MV-4-11 (cell line): ENCODE data around the gene TMC1.

Source experiments
- DNase-seq: peaks from one replicate; lab custom pipeline; 2025; lab: John Stamatoyannopoulos, UW

Gene TMC1

GRCh38 chr9:72615931-72616330 is 94.5 kb downstream of the TMC1 start:
- no peak for DNase-seq

- DNase-seq = no peak
Measured at GRCh38 chr9:72618811-72619210, 97.4 kb downstream of the TMC1 start.

GRCh38 chr9:72622186-72622585 is 100.8 kb downstream of the TMC1 start:
- DNase-seq = no peak

- no peak for DNase-seq
Measured at GRCh38 chr9:72623156-72623555, 101.7 kb downstream of the TMC1 start.

- DNase-seq = no peak
Measured at GRCh38 chr9:72627147-72627546, 105.7 kb downstream of the TMC1 start.

GRCh38 chr9:72627956-72628540 is 106.6 kb downstream of the TMC1 start:
- no peak for DNase-seq

- DNase-seq = peak; percentile 30
Measured at GRCh38 chr9:72633966-72634365, 112.6 kb downstream of the TMC1 start.

GRCh38 chr9:72635197-72635596 is 113.8 kb downstream of the TMC1 start:
- DNase-seq = no peak

- no peak for DNase-seq
Measured at GRCh38 chr9:72636621-72637020, 115.2 kb downstream of the TMC1 start.

GRCh38 chr9:72643651-72644050 is 122.2 kb downstream of the TMC1 start:
- no peak for DNase-seq

GRCh38 chr9:72646061-72646460 is 124.7 kb downstream of the TMC1 start:
- no peak for DNase-seq

GRCh38 chr9:72648324-72649126 is 127.1 kb downstream of the TMC1 start:
- peak; percentile 47 for DNase-seq

GRCh38 chr9:72649127-72649442 is 127.7 kb downstream of the TMC1 start:
- no peak for DNase-seq

- DNase-seq = no peak
Measured at GRCh38 chr9:72650206-72650605, 128.8 kb downstream of the TMC1 start.

- DNase-seq = no peak
Measured at GRCh38 chr9:72656021-72656420, 134.6 kb downstream of the TMC1 start.

GRCh38 chr9:72657023-72657422 is 135.6 kb downstream of the TMC1 start:
- DNase-seq = no peak

GRCh38 chr9:72658703-72659102 is 137.3 kb downstream of the TMC1 start:
- DNase-seq = no peak

GRCh38 chr9:72661401-72662135 is 140.2 kb downstream of the TMC1 start:
- no peak for DNase-seq

GRCh38 chr9:72665421-72665820 is 144.0 kb downstream of the TMC1 start:
- DNase-seq = no peak

GRCh38 chr9:72667181-72667580 is 145.8 kb downstream of the TMC1 start:
- DNase-seq = no peak

- DNase-seq = no peak
Measured at GRCh38 chr9:72674961-72675360, 153.6 kb downstream of the TMC1 start.

- no peak for DNase-seq
Measured at GRCh38 chr9:72675586-72675985, 154.2 kb downstream of the TMC1 start.

- no peak for DNase-seq
Measured at GRCh38 chr9:72680593-72681282, 159.3 kb downstream of the TMC1 start.
